H1 (cell line): Measurements from ENCODE around the gene LRPAP1. TPM values are rescaled to one million over a fixed set of nuclear protein-coding genes. Genes with fewer than 3 reads are reported as not detected.

Experiments
- CBX5 ChIP-seq: fragments of 300-800, 300-1000 bp; sonication (generic); IDR thresholded peaks from 2 replicates; pipeline ENCODE4 v1.7.1; 2016; ENCODE audit warnings: antibody characterized with exemption, low read length, low read depth
- CHD7 ChIP-seq: fragments of 300-600 bp; sonication (generic); IDR thresholded peaks from 2 replicates; pipeline ENCODE4 v1.7.1; 2012; ENCODE audit warnings: low read length, moderate library complexity, mild to moderate bottlenecking, inconsistent platforms; ENCODE audit not compliant: insufficient replicate concordance
- EGR1 ChIP-seq: IDR thresholded peaks from 2 replicates; pipeline ENCODE4 v1.6.1; 2011; ENCODE audit warnings: low read depth, low read length, borderline replicate concordance
- GABPA ChIP-seq: IDR thresholded peaks from 2 replicates; pipeline ENCODE4 v1.6.1; 2011; ENCODE audit warnings: mild to moderate bottlenecking, low read length, moderate library complexity, borderline replicate concordance; ENCODE audit not compliant: insufficient read depth
- POLR2AphosphoS5 ChIP-seq: IDR thresholded peaks from 2 replicates; pipeline ENCODE4 v1.6.1; 2011; ENCODE audit warnings: low read depth, low read length
- RBBP5 ChIP-seq: IDR thresholded peaks from 2 replicates; pipeline ENCODE4 v1.7.1; 2012; ENCODE audit warnings: low read depth, mild to moderate bottlenecking, inconsistent platforms, low read length, moderate library complexity, borderline replicate concordance
- TBP ChIP-seq: IDR thresholded peaks from 2 replicates; pipeline ENCODE4 v1.6.1; 2011; ENCODE audit warnings: low read depth, low read length, improper control_type of control experiment
- ZNF274 ChIP-seq: IDR thresholded peaks from 2 replicates; pipeline ENCODE4 v1.7.0; 2012; ENCODE audit warnings: low read length, borderline replicate concordance; ENCODE audit errors: extremely low read depth
- polyA plus RNA-seq, 7 experiments: library from polyadenylated mRNA; depleted of rRNA in 3 of 7; stranded (reverse) in 5 of 7; unstranded in 2 of 7; fragments of >200 nt in 5 of 7; fragments of 200-250 nt in 2 of 7; gene quantifications; 1 replicate in 5 of 7; 2 replicates in 1 of 7; 4 replicates in 1 of 7; pipeline versions ENCODE4 v1.2.1 to v1.2.3, GENCODE V29; 2011 to 2013; ENCODE audit warnings: missing spikeins in 2 of 7, mixed read lengths in 2 of 7
- total RNA-seq: library from RNA; stranded (reverse); fragmentation: NEBNext Ultra II Directional; extraction: Animal tissue kit (Norgen Biotek cat#: 25700); gene quantifications from 2 replicates; pipeline ENCODE4 v1.2.1, GENCODE V29; 2021

LRPAP1 gene
- total and polyA plus RNA-seq, 2 of the 8 experiments (the other 6 are each of a cell fraction or from before 2014, with no cell fraction given), result 31.1 to 101 TPM

GRCh38 chr4:3516061-3516835, 16.0 kb downstream of the LRPAP1 start (continued):
- TF ChIP-seq CBX5 (no peak), RBBP5 (no peak), TBP (no peak), POLR2AphosphoS5 (no peak), GABPA (no peak), ZNF274 (no peak), CHD7 (no peak), EGR1 (no peak)
- TF ChIP-seq, all 59 proteins: peak for 0
